NCI-H128 (cell line): ENCODE data around the gene NUDT2.

Experiments
- DNase-seq: peaks from one replicate; lab custom pipeline; 2025; ENCODE audit not compliant: unreplicated experiment; lab: John Stamatoyannopoulos, UW

NUDT2 gene

DNA sequence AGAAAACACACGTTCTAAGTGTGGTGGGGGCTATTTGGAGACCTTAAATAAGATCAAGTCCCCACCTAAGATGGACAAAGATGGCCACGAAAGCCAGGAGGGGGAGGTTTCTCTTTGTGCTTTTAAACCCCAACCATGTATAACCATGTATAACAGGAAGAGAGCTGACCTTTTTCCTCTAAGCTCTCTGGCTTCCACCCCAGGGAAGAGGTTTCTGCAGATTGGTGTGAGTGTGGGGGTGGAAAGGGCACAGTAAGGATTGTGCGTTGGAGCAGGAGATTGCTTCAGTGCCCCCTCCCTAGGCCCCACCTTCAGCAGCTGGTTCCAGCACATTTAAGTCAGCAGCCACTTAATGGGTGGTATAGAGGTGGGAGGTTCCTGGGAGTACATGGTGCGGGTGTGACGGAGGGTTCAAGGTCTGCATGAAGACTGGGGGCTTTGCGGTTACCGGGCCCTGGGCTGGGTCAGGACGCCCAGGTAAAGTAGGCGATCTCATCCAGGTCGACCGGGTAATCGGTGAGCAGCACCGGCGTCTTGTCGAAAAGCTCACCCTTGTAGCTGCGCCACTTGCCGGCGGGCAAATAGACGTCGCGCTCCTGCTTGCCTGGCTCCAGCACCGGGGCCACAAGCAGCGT lies 41.1 kb downstream of the NUDT2 start:
- no peak for DNase-seq

DNA sequence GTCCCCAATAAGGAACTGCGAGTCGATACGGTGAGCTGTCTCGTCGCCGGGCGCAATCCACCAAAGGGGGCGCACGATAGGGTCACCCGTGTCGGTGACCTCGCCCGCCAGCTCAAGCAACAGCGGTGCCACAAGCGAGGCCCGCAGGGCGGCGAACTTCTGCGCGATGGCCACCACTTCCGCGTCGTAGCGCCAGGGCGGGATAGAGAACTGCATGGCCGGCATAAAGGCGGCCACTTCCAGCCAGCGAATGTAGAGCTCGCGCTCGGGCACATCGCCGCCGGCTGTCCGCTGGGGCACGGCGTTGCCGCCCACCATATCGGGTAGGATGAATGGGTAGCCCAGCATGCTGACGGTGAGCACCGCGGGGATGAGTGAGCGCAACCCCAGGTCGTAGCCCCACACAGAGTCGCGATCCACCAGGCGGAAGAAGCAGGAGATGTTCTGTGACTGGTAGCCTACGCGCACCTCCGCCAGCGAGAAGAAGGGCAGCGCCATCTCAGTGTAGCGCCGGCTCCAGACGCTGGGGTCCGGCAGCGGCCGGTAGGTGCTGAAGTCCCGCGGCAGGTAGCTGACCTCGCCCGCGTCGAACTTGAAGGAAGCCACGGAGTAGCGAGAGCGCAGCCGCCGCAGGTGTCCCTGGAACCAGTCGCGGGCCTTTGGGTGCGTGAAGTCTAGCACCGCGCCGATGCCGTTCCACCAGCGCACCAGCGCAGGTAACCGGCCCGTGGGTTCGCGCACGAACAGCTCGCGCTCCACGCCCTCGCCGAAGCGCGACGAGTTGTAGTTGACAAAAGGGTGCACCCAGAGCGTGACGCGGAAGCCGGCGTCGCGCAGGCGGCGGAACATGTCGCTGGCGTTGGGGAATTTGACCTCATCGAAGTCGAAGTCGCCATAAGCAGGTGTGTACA lies 41.9 kb downstream of the NUDT2 start:
- DNase-seq = no peak

DNA sequence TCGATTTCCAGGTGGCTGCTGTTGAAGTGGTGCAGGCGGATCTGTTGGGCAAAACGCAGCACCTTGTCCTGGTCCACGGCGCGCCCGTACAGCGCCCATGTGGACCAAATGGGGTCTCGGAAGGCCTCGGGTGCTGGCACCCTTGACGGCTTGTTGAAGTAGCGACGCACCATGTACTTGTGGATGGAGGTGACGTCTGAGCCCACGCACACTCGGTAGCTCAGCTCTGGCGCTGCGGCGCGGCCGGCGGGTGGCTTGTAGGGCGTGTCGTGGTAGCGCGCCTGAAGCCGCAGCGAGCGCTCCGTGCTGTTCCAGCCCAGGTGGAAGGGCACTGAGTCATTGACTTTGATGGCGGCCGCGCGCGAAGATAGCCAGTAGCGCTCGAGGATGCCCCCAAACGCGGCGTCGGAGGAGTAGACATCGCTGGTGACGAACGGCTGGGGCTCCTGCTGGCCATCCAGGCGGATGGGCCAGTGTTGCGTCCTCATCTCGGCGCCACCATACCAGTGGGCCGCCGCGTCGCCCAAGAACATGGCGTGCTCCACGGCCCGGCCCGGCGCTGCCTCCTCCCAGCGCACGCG lies 42.6 kb downstream of the NUDT2 start:
- DNase-seq = no peak

DNA sequence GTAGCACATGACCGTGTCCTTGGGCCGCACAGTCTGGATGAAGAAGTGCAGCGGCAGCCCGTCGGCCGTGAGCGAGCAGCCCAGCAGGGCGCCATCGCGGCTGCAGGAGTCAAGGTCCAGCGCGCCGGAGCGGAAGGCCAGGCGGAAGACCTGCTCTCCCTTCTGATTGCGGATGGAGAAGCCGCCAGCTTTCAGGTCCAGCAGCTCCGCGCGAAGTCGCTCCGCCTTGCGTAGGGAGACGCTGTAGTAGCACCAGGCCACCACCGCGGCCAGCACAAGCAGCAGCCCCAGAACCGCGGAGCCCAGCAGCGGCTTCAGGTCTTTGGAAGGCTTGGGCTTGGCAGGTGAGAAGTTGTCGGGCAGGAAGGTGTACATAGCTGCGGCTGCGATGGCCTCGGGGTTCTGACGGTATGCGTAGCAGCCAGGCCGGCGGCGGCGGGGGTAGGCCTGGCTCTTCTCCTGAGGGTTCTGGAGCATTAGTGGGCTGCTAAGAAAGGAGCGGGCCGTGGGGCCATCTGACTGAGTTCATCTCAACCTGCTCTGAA lies 43.2 kb downstream of the NUDT2 start:
- no peak for DNase-seq

DNA sequence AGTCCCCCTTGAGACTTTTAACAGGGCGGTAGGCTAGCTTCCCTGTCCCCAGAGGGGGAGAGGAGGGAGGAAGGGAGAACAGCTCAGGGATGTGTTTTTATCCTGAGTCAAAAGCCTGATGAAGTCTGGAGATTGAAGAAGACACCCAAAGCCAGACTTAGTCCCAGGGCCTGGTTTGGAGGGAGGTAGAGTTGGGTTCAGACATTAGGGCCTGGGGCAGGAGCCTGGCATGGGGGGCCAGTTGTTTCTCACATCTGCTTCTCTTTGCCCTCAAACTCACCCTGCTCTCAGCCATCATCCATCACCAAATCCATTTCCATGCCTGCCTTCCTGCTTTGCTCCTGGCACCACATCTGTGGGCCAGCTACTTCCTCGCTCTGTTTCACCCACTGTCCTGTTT lies 44.4 kb downstream of the NUDT2 start:
- no peak for DNase-seq

DNA sequence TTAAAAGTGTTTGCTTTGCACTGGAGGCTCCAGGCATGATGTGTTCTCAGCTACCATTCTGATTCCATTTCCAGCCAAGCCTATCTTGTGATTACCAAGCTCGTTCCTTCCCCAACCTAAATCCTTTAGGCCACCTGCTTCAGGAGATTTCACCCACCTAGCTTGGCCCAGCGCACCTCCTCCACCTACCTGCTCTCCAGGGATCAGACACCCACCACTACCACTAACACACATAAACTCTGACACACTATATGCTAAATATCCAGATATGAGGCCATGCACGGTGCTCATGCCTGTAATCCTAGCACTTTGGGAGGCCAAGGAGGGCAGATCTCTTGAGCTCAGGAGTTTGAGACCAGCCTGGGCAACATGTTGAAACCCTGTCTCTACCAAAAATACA lies 45.0 kb downstream of the NUDT2 start:
- DNase-seq = no peak

DNA sequence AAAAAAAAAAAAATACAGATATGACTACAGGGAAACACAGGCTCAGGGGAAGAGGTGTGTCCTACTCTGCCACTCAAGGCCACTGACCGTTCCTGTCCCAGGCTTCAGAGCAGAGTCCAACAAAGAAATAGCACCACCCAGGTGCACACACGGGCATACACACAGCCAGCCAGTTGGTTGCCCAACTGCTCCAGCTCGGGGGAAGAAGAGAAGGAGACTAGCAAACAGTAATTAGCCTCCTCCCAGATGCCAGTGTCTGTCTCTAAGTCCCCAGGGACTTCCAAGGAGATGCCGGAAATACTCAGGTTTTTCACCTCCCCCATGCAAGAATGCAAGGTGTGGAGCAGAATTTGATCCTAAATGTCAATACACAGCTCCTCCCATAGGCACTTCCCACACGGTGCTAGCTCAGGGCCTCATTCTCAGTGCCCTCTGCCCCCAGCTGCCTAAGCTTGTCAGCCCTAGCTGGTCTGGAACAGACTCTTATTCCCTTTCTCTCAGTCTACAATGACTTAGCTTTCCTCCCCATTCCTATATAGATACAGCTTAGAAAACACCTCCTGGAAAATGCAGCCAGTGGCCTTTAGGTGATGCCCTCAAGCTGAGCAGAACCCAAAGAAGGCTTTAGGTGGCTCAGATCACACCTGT lies 45.7 kb downstream of the NUDT2 start:
- no peak for DNase-seq

DNA sequence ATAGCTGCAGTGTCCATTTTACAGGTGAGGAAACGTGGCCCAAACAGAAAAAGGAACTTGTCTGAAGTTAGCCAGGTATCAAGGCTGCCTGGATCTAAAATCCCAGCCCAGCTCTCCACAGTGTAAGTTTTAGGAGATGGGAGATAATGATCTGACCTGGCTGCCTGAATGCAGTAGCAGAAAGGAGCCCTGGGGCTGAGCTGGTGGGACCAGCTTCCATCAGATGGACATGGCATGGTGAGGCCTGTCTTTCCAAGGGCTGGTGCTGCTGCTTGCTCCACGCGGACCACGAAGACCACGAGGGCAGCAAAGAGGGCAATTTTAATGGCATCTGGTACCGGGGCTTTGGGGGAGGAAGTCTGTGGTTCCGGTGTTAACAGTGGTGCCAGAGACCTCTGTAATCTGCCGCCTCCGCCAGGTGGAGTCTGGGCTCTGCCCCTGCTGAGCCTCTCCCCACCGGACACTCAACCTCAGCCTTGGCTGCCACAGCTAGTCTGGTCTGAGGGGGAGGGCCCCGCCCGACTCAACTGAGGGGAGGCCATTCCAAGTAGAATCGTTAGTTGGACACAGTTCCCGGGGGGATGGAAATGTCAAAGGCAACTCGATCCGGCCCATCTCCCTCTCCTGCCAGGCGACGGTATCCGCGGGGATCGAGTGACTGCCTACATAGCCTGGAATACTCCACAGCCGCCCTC lies 46.7 kb downstream of the NUDT2 start:
- no peak for DNase-seq

DNA sequence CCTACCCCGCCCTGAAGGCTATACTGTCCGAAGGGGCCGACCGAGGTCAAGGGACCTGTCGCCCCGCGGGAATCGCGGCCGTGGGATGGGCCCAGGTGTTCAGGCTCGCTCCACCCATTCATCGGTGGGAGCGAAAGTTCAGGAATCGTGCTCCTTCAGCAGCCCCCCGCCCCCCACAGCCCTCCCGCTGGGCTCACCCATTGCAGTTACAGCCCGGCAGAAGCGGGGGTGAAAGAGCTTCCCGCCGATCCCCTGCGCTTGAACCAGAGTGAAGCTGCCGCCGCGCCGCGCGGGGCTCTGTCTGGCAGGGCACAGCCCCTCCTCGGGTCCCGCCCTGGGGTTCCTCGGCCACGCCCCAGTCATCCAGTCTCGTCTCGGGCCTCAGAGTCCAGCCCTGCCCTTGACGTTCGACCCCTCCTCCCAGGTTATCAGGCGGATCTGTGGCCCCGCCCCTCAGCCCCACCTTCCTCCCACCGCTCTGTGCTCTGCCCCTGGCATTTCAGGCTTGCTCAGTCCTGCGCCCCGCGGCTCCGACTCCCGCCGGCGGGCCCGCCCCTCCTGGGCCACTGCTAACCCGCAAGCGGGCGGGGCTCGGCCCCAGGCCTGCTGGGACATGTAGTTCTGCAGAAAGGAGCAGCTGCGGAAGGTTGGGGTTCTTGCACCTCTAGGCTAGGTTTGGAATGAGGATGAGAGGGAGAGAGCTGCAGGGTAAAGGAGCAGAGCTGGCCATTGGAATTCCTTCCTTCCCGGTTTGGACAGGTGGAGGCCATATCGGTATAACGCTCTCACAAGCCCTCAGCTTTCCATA lies 47.4 kb downstream of the NUDT2 start, which contains the start of gene MYORG:
MYORG (minus strand) TSS at position 303 of the 808 bp plus-strand sequence. CDS start 3,955 bp downstream, outside the sequence.
- DNase-seq = peak; percentile 96

DNA sequence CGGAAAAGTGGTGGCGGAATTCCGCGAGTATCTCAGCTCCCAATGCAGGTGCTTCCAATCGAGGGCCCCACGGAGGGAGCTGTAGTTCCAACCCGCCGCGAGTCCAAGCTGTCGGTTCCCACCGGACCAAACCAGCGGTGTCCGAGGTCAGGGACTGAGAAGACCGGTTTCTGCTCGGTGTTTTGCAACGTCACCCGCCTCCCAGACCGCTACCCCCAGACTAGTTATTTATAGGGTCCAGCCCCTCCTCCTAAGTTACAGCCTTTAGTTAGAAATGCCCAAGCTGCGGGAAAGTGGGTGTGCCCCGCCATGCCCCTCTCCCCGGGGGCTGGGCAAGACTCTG lies 48.0 kb downstream of the NUDT2 start:
- no peak for DNase-seq

DNA sequence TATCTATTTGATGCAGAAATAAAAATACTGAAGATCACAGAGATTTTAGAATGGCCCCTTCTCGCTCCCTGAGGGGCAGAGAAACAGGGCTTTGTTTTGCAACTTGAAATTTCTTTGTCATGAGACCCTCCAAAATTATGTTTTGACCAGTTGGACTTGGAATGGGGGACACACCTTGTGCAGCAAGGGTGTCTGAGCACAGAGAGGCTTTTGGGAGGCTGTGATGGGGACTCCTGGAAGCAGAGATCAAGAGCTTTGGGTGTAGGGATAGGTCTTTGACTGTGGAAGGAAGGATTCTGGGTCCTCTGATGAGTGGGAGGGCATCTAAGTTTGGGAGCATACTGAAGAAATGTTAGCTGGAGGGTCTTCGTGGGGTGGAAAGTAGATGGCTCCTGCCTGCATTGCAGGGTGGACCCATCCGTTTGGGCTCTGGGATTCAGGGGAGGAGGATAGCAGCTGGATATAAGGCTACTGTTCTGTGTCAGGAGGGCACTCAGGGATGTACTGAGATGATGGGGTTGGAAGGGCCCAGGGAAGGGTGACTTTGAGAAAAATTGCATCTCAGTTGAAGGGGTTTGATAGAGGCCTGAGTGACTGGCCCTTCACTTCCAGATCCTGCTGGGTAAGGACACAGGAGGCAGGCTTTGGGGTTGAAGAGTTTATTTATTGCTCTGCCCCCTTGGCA lies 49.1 kb downstream of the NUDT2 start:
- DNase-seq = no peak

DNA sequence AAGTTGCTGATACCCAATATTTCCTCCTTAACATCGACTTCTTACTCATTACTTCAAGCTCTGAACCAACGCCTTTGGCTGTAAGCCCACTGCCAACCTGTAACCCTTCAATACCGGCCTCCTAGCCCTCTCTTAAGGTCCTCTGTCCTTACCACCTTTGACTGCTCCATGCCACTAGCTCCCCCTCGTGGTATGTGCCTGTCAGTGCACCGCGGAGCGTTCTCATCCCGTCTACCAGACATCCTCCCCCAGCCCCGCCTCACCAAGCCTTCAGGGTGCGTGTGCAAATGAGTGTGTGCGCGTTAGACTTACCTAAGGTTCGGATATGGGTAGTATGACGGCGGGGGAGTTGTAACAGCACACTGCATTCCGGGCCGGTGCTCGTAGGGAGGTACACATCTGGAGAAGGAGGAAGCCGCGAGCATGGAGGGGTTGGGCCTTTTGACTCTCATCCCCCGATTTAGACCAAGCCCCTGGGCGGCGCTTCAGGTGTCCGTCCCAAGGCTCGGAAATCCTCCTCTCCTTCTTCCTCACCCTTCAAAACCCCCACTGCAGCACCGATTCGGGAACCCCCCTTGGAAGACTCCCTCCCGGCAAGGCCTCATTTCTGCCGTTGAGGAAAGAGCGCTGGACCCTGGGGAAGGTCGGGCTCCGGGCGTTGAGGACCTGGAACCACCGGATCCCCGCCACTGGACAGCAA lies 50.1 kb downstream of the NUDT2 start:
- DNase-seq = peak; percentile 83

DNA sequence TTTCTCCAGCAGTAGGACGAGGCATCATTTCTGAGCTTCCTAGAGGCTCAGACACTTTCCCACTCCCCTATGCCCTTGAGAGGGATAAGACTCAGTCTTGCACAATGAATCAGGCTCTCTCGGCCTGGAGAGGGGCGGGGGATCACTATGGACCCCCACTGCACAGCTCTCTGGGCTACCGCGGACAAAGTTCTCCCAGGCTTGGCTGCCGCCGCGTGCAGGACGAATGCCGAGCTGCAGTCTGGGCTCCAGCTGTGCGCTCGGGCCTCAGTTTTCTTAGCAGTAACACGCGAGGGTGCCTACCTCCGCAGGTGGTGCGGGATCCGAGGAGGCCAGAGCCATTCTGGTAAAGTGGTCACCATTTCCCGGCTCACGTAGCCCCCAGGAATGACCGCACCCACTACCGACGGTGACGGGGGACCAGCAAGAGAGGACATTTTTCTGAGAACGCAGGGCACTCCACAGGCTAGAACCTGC lies 50.7 kb downstream of the NUDT2 start:
- no peak for DNase-seq

DNA sequence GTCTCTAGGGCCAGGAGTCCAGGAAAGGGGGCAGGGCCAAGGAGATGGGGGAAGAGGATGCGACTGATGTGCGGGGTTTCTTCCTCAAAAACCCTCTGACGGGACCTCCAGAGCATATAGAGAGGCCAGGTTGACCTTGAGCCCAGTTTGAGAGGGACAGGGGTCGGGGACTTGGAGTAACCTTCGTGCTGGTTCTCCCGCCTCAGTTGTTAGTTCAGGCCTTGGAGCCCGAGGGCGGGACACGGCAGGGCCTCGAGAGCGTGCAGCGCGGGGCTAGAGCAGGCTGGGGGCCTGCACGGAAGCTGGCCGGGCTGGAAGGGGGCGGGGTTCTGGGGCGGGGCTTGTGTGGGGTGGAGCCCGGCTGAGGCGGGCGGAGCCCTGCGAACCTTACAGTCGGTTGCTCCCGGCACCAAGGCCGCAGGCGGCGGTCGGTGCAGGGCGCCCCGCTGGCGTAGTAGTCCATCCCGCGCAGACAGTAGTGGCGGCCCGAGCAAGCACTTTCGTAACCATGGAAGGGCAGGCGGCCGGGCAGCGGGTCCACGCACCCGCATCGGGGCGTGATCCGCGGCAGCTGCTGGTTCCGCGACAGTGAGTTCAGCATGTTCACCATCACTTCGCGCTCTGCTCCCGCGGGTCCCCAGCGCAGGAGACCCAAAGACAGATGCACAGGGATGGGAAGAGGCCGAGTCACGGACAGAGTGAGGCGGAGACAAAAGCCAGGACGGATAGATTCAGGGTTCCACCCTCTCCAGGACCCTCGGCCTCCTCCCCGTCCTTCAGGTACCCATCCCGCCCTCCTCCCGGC lies 51.3 kb downstream of the NUDT2 start:
- DNase-seq = peak; percentile 36

DNA sequence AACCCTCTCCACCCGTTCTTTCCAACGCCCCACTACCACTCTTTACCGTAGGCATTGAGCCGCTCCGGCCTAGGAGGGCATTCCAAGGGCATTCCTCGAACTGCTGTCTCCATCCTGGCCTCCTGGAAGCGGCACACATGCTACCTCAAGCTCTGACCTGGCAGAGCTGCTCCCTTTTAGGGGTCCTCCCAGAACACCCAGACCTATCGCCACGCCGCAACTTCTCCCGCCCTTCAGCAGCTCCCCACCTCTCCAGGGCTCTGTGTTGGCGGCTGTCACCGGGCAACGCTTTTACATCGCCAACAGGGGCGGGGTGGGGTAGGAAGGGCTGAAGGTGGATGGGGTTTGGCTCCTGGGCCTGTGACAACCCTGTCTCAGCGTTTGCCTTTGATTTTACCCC lies 52.0 kb downstream of the NUDT2 start:
- DNase-seq = no peak

DNA sequence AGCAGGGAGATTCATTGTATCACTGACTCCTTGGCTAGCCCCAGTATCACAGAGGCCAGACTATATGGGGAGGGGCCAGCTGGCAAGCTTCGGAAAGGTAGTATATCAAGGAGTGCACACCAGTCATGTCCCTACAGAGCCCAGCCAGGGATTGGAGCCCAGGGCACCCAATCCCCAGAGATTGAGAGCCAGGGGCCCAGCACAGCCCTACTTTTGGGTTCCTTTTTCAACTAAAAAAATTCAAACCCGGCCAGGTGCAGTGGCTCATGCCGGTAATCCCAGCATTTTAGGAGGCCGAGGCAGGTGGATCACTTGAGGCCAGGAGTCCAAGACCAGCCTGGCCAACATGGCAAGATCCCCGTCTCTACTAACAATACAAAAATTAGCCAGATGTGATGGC lies 52.7 kb downstream of the NUDT2 start:
- DNase-seq = no peak

DNA sequence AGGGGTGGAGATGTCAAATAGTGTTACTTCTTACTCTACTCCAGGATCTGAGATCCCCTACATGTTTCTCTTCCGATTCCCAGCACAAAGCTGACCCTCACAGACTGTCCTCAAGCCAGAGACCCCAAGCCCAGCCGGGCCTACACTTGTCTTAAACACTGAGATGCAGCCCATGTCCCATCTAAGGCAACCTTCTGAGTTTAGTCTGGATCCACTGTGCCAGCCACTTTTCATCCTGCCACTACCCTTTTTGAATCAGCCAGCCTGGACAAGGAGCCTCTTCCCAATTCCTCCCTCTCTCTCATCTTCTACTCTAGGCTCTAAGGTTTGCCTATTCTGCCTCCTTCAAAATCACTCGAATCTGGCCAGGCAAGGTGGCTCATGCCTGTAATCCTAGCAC lies 53.5 kb downstream of the NUDT2 start:
- DNase-seq = no peak

DNA sequence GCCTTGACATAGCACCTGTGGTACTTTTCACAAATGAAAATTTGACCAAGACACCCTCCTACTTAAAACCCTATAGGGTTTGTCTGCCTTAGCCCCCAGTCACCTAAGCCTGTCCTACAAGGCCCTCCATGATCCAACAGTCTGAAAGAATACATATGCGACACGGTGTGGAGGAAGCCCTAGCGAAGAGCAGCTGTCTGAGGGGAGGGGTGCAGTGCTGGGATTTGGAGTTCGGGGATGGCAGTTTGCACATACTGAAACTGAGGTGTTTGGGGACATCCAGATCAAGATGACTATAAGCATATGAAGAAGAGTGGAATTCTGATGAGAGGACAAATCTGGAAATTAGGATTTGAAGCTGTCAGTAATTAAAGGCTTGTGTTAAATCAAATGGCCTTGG lies 54.5 kb downstream of the NUDT2 start:
- no peak for DNase-seq
